CD8-positive, alpha-beta memory T cell (primary cell): ENCODE results near the gene NEGR1. TPM values are rescaled to one million over a fixed set of nuclear protein-coding genes. Genes with fewer than 3 reads are reported as not detected.
A peak's percentile ranks its signal among the peaks of the same experiment; 100 is the strongest.

ENCODE experiments used
- CTCF ChIA-PET: fragments of 350-600 bp; sonication (Branson Sonifier 250); formaldehyde crosslinking; loops from one replicate; lab custom pipeline; 2021; ENCODE audit warnings: antibody characterized with exemption; lab: Charles Lee
- POLR2A ChIA-PET: fragments of 350-600 bp; sonication (Branson Sonifier 250); formaldehyde crosslinking; loops from one replicate; lab custom pipeline; 2021; ENCODE audit warnings: antibody characterized with exemption; lab: Charles Lee
- DNase-seq, 5 donors: peaks; one replicate each; pipeline versions ENCODE4 v3.0.0 to v3.0.0-alpha.2; 2020 to 2022; ENCODE audit warnings: mixed read lengths in 1 of 5
- H3K27ac ChIP-seq: one replicate; pipeline ENCODE4 v1.7.0; 2013; ENCODE audit warnings: low read depth, mild to moderate bottlenecking, low read length, moderate library complexity
- H3K27me3 ChIP-seq: 2 replicates; pipeline ENCODE4 v1.7.0; 2013; ENCODE audit warnings: low read length, mild to moderate bottlenecking; ENCODE audit not compliant: insufficient read depth, poor library complexity, severe bottlenecking
- H3K36me3 ChIP-seq: 2 replicates; pipeline ENCODE4 v1.7.0; 2013; ENCODE audit warnings: mild to moderate bottlenecking, low read length, moderate library complexity; ENCODE audit not compliant: insufficient read depth
- H3K4me1 ChIP-seq: 2 replicates; pipeline ENCODE4 v1.7.0; 2013; ENCODE audit warnings: mild to moderate bottlenecking, low read length, moderate library complexity; ENCODE audit not compliant: insufficient read depth
- H3K4me3 ChIP-seq: 2 replicates; pipeline ENCODE4 v1.7.0; 2013; ENCODE audit warnings: mild to moderate bottlenecking, low read length
- H3K9me3 ChIP-seq: 2 replicates; pipeline ENCODE4 v1.7.0; 2013; ENCODE audit warnings: mild to moderate bottlenecking, low read length
- H3K27ac Mint-ChIP-seq, 8 donors: one replicate each; pipeline ENCODE4 v1.8.0; 2020 to 2021; ENCODE audit warnings: mixed read lengths in 8 of 8, mild to moderate bottlenecking in 6 of 8, inconsistent platforms in 3 of 8, moderate library complexity in 3 of 8
- H3K27me3 Mint-ChIP-seq, 2 donors: one replicate each; pipeline ENCODE4 v1.8.0; 2020 to 2021; ENCODE audit warnings: mixed read lengths in 2 of 2, mild to moderate bottlenecking in 1 of 2, moderate library complexity in 1 of 2
- H3K36me3 Mint-ChIP-seq, 3 donors: one replicate each; pipeline ENCODE4 v1.8.0; 2020 to 2021; ENCODE audit warnings: mixed read lengths in 3 of 3, inconsistent platforms in 1 of 3, mild to moderate bottlenecking in 1 of 3
- H3K4me1 Mint-ChIP-seq, 3 donors: one replicate each; pipeline ENCODE4 v1.8.0; 2020 to 2021; ENCODE audit warnings: mixed read lengths in 3 of 3, inconsistent platforms in 1 of 3, mild to moderate bottlenecking in 1 of 3
- H3K4me3 Mint-ChIP-seq, 7 donors: one replicate each; pipeline ENCODE4 v1.8.0; 2020 to 2021; ENCODE audit warnings: mixed read lengths in 7 of 7, mild to moderate bottlenecking in 6 of 7, moderate library complexity in 4 of 7, inconsistent platforms in 2 of 7
- H3K9me3 Mint-ChIP-seq, 5 donors: one replicate each; pipeline ENCODE4 v1.8.0; 2020 to 2022; ENCODE audit warnings: mixed read lengths in 5 of 5, mild to moderate bottlenecking in 3 of 5, moderate library complexity in 2 of 5, inconsistent platforms in 1 of 5
- polyA plus RNA-seq: library from polyadenylated mRNA; unstranded; fragments of 300-500 nt; fragmentation: Illumina TruSeq; gene quantifications from one replicate; pipeline ENCODE4 v1.2.3, GENCODE V29; 2021
- total RNA-seq, 2 experiments: library from RNA; stranded (reverse); gene quantifications; one replicate each; pipeline ENCODE4 v1.2.3, GENCODE V29; 2021

NEGR1 gene
- total and polyA plus RNA-seq, 3 experiments from 2014 or later, result not detected

GRCh38 chr1:71787699-71788098 lies 494.6 kb downstream of the NEGR1 start:
- no peaks in the 10 kb centered on the region for H3K36me3 ChIP-seq
- Mint-ChIP-seq H3K36me3 (no peaks in the 10 kb centered on the region), H3K4me1 (no peaks in the 10 kb centered on the region), H3K4me3 (no peak overlapping the region), H3K27ac (no peak overlapping the region), H3K27me3 (no peaks in the 10 kb centered on the region), H3K9me3 (peaks cover 0 to 15% (median 4%) of the 10 kb centered on the region in 5 donors)
- H3K4me3 ChIP-seq, result no peak overlapping the region
- H3K27ac ChIP-seq, result no peak overlapping the region
- CTCF ChIA-PET, result no interaction called here
- no peaks in the 10 kb centered on the region for H3K27me3 ChIP-seq
- POLR2A ChIA-PET, result no interaction called here
- DNase-seq, result no peak
- H3K9me3 ChIP-seq, result no peaks in the 10 kb centered on the region
- H3K4me1 ChIP-seq, result no peaks in the 10 kb centered on the region

DNA sequence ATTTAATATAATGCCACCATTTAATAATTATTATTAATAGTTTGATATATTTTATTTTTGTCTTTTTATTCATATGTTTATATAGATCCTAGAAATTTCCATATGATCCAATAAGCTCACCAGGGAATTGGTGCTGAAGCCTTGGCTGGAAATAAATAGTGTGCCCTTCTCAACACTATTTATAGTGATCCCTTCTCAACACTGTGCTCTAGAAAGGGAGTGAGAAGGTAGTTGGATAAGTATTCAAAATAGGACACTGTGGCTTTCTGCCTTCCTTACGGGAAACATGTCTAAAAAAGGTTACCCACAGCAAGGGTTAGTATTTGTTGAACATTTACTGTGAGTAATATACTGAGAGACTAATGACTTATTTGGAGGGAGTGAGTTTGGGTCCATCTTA lies 496.1 kb downstream of the NEGR1 start:
- H3K27me3 Mint-ChIP-seq, result no peaks in the 10 kb centered on the region
- DNase-seq, result no peak
- no peaks in the 10 kb centered on the region for H3K4me1 Mint-ChIP-seq
- Histone ChIP-seq H3K36me3 (no peaks in the 10 kb centered on the region), H3K27me3 (no peaks in the 10 kb centered on the region), H3K9me3 (no peaks in the 10 kb centered on the region), H3K27ac (no peak overlapping the region), H3K4me1 (no peaks in the 10 kb centered on the region), H3K4me3 (no peak overlapping the region)
- POLR2A ChIA-PET, result no interaction called here
- peaks cover 0 to 15% (median 5%) of the 10 kb centered on the region in 5 donors for H3K9me3 Mint-ChIP-seq
- CTCF ChIA-PET, result no interaction called here
- H3K36me3 Mint-ChIP-seq, result no peaks in the 10 kb centered on the region
- H3K4me3 Mint-ChIP-seq, result no peak overlapping the region
- no peak overlapping the region for H3K27ac Mint-ChIP-seq

DNA sequence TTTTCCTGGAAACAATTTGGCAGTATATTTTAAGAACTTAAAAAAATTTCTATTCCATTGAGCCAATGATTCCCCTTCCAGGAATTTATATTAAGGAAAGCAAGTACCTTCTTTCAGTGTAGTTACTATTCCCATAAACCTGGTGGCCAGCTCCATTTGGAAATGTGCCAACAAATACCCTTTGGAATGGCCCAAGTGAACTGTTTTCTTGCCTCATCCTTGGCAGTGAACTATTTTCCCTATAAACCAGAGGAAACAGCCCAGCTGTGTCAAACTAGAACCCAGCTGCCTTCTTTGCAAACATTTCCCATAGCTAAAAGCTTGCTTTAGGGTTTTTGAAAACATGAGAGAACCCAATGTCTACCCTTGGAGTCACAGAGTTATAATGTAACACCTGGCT lies 496.9 kb downstream of the NEGR1 start:
- Mint-ChIP-seq H3K27ac (no peak overlapping the region), H3K27me3 (no peaks in the 10 kb centered on the region), H3K4me1 (no peaks in the 10 kb centered on the region), H3K36me3 (no peaks in the 10 kb centered on the region), H3K9me3 (peaks cover 0 to 11% (median 3%) of the 10 kb centered on the region in 5 donors), H3K4me3 (no peak overlapping the region)
- Histone ChIP-seq H3K27ac (no peak overlapping the region), H3K27me3 (no peaks in the 10 kb centered on the region), H3K4me1 (no peaks in the 10 kb centered on the region), H3K36me3 (no peaks in the 10 kb centered on the region), H3K9me3 (no peaks in the 10 kb centered on the region), H3K4me3 (no peak overlapping the region)
- CTCF ChIA-PET, result no interaction called here
- DNase-seq, result no peak
- POLR2A ChIA-PET, result no interaction called here

DNA sequence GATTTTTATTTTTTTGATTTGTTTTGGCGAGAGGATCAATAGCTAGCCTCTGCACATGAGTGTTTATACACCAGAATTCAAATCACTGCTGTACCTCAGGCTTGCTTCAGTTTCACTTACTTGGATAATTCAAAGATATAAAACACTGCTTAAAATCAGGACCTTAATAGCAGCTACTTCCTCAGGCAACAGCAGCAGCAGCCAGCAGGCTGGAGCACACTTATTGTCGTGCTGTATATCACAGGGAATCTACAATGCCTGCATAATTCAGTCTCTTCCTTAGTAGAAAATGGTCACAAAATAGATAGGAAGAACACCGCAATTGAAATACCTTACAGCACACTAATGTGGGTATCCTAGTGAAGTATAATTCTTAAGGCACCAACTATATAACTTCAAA lies 497.3 kb downstream of the NEGR1 start:
- no peak overlapping the region for H3K27ac ChIP-seq
- no peak overlapping the region for H3K4me3 ChIP-seq
- Mint-ChIP-seq H3K27ac (no peak overlapping the region), H3K27me3 (no peaks in the 10 kb centered on the region), H3K4me1 (no peaks in the 10 kb centered on the region), H3K36me3 (no peaks in the 10 kb centered on the region), H3K9me3 (peaks cover 0 to 15% (median 2%) of the 10 kb centered on the region in 5 donors), H3K4me3 (no peak overlapping the region)
- H3K4me1 ChIP-seq, result no peaks in the 10 kb centered on the region
- POLR2A ChIA-PET, result no interaction called here
- CTCF ChIA-PET, result no interaction called here
- no peaks in the 10 kb centered on the region for H3K27me3 ChIP-seq
- no peaks in the 10 kb centered on the region for H3K36me3 ChIP-seq
- no peak for DNase-seq
- no peaks in the 10 kb centered on the region for H3K9me3 ChIP-seq

GRCh38 chr1:71784241-71784640 lies 498.1 kb downstream of the NEGR1 start:
- no peak overlapping the region for H3K4me3 ChIP-seq
- no peaks in the 10 kb centered on the region for H3K36me3 ChIP-seq
- no peaks in the 10 kb centered on the region for H3K27me3 Mint-ChIP-seq
- no peaks in the 10 kb centered on the region for H3K36me3 Mint-ChIP-seq
- H3K27ac Mint-ChIP-seq, result peak overlapping the region in 1 of 8 donors; percentile 27
- no peak overlapping the region for H3K27ac ChIP-seq
- DNase-seq, result no peak
- H3K4me1 Mint-ChIP-seq, result no peaks in the 10 kb centered on the region
- ChIA-PET CTCF (no interaction called here), POLR2A (no interaction called here)
- H3K9me3 Mint-ChIP-seq, result peaks cover 0 to 16% (median 2%) of the 10 kb centered on the region in 5 donors
- H3K27me3 ChIP-seq, result no peaks in the 10 kb centered on the region
- H3K4me1 ChIP-seq, result no peaks in the 10 kb centered on the region
- no peak overlapping the region for H3K4me3 Mint-ChIP-seq
- H3K9me3 ChIP-seq, result no peaks in the 10 kb centered on the region

DNA sequence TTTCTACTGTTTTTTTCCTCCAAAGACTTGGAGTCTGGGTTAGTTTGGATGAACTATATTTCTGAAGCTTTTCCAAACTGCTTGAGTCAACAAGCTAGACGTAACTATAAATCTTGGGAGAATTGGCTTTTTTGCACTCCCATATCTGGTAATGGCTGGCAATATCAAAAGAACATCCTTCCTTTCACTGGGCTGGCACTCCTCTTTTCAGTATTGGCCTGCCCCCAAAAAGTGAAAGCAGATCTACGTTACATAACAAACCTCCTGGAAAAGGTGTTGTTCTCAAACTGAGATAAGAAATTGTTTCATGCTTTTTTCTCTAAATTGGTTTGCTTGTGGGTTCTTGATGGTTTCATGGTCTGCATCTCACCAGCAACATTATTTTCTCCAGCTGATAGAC lies 499.3 kb downstream of the NEGR1 start:
- no peaks in the 10 kb centered on the region for H3K27me3 Mint-ChIP-seq
- no peaks in the 10 kb centered on the region for H3K4me1 ChIP-seq
- no peaks in the 10 kb centered on the region for H3K36me3 Mint-ChIP-seq
- no peak overlapping the region for H3K27ac ChIP-seq
- no peak overlapping the region for H3K27ac Mint-ChIP-seq
- no peak for DNase-seq
- CTCF ChIA-PET, result no interaction called here
- no peaks in the 10 kb centered on the region for H3K36me3 ChIP-seq
- no peaks in the 10 kb centered on the region for H3K4me1 Mint-ChIP-seq
- H3K27me3 ChIP-seq, result no peaks in the 10 kb centered on the region
- H3K4me3 Mint-ChIP-seq, result no peak overlapping the region
- no peaks in the 10 kb centered on the region for H3K9me3 ChIP-seq
- POLR2A ChIA-PET, result no interaction called here
- H3K4me3 ChIP-seq, result no peak overlapping the region
- peaks cover 0 to 16% (median 4%) of the 10 kb centered on the region in 5 donors for H3K9me3 Mint-ChIP-seq

DNA sequence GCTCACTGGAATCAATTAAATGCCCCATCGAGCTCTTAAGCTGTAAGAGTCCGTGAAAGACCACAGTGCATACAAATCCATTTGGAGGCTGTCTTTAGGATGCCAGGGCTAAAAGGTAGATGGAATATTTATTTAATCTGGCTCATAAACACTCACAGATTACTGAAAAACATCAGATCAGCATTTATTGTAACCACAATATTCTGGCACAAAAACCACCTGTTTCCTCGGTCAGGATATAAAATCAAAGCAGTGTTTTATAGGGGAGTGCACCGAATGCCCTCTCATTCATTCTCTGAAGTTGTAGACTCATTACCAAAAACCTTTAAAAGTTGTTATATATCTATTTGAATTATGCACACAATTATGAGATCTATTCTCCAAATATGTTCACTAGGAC lies 500.9 kb downstream of the NEGR1 start:
- no peaks in the 10 kb centered on the region for H3K27me3 Mint-ChIP-seq
- H3K4me3 ChIP-seq, result no peak overlapping the region
- no peaks in the 10 kb centered on the region for H3K36me3 Mint-ChIP-seq
- no peaks in the 10 kb centered on the region for H3K27me3 ChIP-seq
- no peak overlapping the region for H3K4me3 Mint-ChIP-seq
- no peaks in the 10 kb centered on the region for H3K9me3 ChIP-seq
- H3K36me3 ChIP-seq, result no peaks in the 10 kb centered on the region
- H3K27ac Mint-ChIP-seq, result no peak overlapping the region
- ChIA-PET POLR2A (no interaction called here), CTCF (no interaction called here)
- H3K4me1 Mint-ChIP-seq, result no peaks in the 10 kb centered on the region
- no peak for DNase-seq
- H3K9me3 Mint-ChIP-seq, result peaks cover 0 to 20% (median 2%) of the 10 kb centered on the region in 5 donors
- H3K4me1 ChIP-seq, result no peaks in the 10 kb centered on the region
- no peak overlapping the region for H3K27ac ChIP-seq

- POLR2A ChIA-PET, result no interaction called here
- CTCF ChIA-PET, result no interaction called here
- Mint-ChIP-seq H3K36me3 (no peaks in the 10 kb centered on the region), H3K4me3 (no peak overlapping the region), H3K9me3 (peaks cover 0 to 20% (median 4%) of the 10 kb centered on the region in 5 donors), H3K27ac (no peak overlapping the region), H3K27me3 (no peaks in the 10 kb centered on the region), H3K4me1 (no peaks in the 10 kb centered on the region)
- Histone ChIP-seq H3K27me3 (no peaks in the 10 kb centered on the region), H3K4me1 (no peaks in the 10 kb centered on the region), H3K9me3 (no peaks in the 10 kb centered on the region), H3K4me3 (no peak overlapping the region), H3K36me3 (no peaks in the 10 kb centered on the region), H3K27ac (no peak overlapping the region)
- DNase-seq, result no peak
These were observed 501.7 kb downstream of the NEGR1 start for GRCh38 chr1:71780681-71781080.

GRCh38 chr1:71778940-71779339 lies 503.4 kb downstream of the NEGR1 start:
- Mint-ChIP-seq H3K27me3 (no peaks in the 10 kb centered on the region), H3K4me3 (no peak overlapping the region), H3K4me1 (no peaks in the 10 kb centered on the region), H3K27ac (no peak overlapping the region), H3K36me3 (no peaks in the 10 kb centered on the region), H3K9me3 (peaks cover 2 to 20% (median 5%) of the 10 kb centered on the region in 5 donors)
- CTCF ChIA-PET, result no interaction called here
- no peak overlapping the region for H3K4me3 ChIP-seq
- H3K27ac ChIP-seq, result no peak overlapping the region
- POLR2A ChIA-PET, result no interaction called here
- no peaks in the 10 kb centered on the region for H3K9me3 ChIP-seq
- DNase-seq, result no peak
- no peaks in the 10 kb centered on the region for H3K4me1 ChIP-seq
- H3K36me3 ChIP-seq, result no peaks in the 10 kb centered on the region
- no peaks in the 10 kb centered on the region for H3K27me3 ChIP-seq
